NCI-H1417 treated with DMSO at 0.1 percent for 48 hours (cell line): ENCODE measurements around the gene PAX8.
"Not testable (repeated sequence)": the region's sequence is repeated elsewhere in the genome, so short reads cannot be mapped to it uniquely, and the experiment has no call there.

ENCODE experiments used
- DNase-seq: peaks from one replicate; lab custom pipeline; 2025; lab: John Stamatoyannopoulos, UW

The PAX8 gene

GRCh38 chr2:113278742-113279139, at the start of gene PAX8:
Gene PAX8 (minus strand): TSS chr2:113278921. CDS start chr2:113278394, 527 bp downstream.
- no peak for DNase-seq

GRCh38 chr2:113328043-113328442, 49.3 kb upstream of the PAX8 start:
- no peak for DNase-seq

DNA sequence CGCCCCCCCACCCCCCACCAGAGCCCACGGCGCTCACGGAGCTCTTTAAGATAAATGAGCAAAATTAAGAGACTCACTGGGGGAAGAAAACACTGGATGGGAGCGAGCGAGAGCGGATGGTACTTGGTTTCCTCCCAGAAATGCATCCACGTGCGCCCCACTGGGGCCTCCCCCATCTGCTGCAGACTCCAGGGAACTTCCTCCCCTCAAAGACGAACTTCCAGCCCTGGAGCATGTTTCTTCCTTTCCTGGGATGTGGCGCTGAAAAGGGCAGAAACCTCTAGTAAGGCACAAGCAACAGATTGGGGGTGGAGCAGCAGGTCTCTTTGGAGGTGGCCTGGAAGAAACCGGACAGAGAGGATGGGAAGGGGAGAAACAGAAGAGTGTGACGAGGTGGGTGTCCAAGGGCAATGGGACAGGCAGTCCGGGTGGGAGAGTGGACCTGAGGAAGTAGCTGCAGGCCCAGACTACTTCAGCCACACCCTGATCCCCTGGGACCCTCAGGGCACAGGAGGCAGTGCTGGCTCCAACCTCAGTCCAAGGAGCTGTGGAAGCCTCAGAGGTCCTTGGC, 46.5 kb upstream of the PAX8 start:
- DNase-seq: not testable (repeated sequence)

- DNase-seq: peak; percentile 56
Measured at GRCh38 chr2:113324684-113325160, 46.0 kb upstream of the PAX8 start.

- not testable (repeated sequence) for DNase-seq
Measured at GRCh38 chr2:113323129-113323528, 44.4 kb upstream of the PAX8 start.

- DNase-seq: not testable (repeated sequence)
Measured at GRCh38 chr2:113320106-113320505, 41.4 kb upstream of the PAX8 start.

DNA sequence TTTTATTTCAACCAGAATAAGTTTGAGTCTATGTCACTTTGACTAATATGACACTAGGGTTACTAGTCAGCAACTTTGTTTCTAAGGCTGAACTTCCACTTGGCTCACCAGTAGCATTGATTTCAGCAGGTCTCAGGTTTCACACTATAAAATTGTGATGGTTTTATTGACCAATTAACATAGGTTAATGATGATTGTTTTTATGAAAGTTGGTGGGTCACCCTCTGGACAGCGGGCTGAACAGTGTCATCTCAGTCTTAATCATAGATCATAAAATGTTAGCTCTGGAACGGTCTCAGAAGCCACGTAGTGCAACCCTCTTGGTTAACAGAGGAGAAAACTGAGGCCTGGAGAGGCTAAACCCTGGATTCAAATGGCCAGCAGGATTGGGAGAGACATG, 40.2 kb upstream of the PAX8 start:
- DNase-seq: not testable (repeated sequence)

DNA sequence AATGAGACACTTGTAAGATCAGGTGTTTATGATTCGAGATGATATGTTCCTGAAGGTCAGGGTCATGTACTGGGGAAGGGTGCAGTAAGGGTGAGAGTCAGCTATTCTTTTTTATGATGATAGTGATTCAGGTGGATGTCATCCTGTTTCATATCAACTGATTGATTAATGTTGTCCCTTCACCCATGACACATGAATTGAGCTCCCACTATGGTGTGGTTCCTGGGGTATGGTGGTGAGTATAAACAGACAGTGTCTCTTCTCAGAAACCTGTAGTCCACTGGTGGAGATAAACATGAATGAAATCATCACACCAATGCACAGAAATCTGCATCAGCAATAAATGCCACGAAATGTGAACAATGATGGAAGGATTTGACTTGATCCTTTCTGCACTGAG, 37.4 kb upstream of the PAX8 start:
- DNase-seq: no peak

DNA sequence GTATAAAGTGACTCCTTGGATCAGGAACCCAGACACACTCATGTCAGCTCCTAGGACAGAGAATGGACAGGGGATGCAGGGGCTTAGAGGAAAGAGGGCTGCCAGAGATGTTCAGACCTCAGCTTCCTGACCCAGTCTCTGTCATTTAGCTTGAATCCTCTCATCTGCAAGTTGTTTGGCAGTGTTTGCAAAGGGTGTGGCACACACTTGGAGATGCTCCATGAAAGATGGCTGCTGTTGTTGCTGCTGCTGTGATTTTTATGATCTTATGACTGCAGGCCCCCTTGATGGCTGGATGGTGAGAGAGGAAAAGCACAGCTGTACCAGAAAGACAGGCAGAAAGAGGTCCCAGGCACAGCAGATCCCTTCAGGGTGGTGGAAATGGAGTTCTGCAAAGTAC, 35.9 kb upstream of the PAX8 start:
- not testable (repeated sequence) for DNase-seq

DNA sequence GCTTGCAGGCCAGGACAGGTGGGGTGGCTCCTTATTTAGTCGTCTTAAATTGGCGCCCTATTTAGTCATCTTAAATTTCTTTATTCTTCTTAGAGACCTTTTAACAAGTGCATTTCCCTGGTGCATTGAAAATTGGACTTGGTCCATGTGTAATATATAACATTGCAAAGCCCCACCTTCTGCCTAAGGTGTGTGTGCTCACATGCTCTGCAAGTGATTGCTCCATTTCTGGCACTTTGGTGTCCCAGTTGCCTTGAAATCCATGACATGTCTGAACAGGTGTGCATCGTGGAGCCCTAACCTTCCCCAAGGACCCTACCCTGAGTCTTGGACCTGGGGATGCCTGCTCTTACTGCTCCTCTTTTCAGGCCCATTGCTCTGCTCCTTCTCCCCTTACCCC, 35.5 kb upstream of the PAX8 start:
- DNase-seq: not testable (repeated sequence)

- not testable (repeated sequence) for DNase-seq
Measured at GRCh38 chr2:113311781-113312180, 33.1 kb upstream of the PAX8 start.

DNA sequence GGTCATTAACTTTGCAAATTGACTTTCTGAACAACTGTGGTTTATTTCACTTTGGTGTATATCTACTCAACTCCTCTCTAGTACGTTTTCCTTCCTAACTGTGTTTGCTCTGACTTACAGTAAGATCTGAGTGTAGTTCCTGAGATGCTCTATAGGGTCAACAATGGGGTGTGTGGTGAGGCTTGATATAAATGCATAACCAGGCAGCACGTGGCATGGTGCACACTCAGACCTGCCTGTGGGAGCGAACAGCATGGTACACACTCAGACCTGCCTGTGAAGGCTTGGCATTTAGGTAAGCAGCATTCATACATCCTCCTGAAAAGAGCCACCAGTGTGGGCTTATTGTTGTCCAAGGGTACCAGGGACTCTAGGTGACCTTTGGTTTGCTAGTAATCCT, 32.5 kb upstream of the PAX8 start:
- DNase-seq: not testable (repeated sequence)

- no peak for DNase-seq
Measured at GRCh38 chr2:113309655-113310387, 31.1 kb upstream of the PAX8 start.

GRCh38 chr2:113308784-113309183, 30.1 kb upstream of the PAX8 start:
- DNase-seq: not testable (repeated sequence)

- DNase-seq: not testable (repeated sequence)
Measured at GRCh38 chr2:113306207-113306606, 27.5 kb upstream of the PAX8 start.

DNA sequence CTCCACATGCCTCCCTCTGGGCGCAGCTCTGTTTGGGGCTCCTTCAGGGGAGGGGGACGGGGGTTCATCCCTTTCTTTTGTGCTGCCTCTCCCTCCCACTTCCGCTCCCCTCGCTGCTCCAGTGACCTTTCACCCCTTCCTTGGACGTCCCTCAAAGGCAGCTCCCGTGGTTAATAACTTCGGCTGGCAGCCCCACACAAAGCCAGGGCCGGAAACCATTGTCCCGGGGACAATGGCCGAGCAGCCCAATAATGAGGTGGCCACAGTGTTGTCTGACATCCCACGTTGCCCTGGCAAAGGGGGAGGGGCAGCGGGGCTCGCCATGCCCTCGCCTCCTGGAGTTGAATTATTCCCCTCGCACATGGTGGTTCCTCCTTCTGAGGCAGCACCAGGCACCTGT, 27.0 kb upstream of the PAX8 start:
- DNase-seq: not testable (repeated sequence)

DNA sequence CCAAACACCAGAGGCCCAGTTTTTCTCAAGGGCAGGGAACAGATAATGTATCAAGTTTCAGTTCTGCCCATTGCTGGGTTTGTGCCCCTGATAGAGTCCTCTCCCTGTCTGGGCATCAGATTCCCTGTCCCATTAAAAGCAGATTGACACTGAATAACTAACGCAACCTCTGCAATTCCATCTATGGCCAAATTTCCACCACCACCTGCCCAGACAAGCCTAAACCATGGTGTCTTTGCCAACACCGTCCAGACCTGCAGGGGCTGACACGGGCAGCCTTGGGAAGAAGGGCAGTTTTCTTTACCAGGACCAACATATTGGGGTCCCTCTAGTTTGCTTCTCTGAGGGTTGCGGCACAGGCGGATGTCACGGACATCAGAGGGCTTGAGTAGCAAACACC, 26.4 kb upstream of the PAX8 start:
- DNase-seq: no peak

DNA sequence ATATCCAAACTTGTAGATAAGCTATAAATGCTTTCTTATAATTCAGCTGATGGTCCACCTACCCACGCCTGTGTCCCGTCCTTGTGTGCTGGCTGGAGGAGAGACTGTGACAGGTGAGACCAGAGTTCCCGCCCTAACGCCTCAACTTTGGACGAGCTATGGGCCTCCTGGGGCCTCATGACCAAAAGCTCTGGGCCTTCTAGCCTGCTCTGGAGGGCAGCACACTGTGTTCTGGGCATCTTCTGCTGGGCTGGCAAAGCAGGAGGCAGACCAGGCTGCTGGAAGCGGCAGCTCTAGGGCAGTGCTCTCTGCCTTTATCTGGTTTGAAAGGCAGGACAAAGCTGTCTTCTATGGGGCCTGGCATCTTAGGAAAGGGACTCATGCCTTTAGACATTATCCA, 26.0 kb upstream of the PAX8 start:
- DNase-seq: no peak

DNA sequence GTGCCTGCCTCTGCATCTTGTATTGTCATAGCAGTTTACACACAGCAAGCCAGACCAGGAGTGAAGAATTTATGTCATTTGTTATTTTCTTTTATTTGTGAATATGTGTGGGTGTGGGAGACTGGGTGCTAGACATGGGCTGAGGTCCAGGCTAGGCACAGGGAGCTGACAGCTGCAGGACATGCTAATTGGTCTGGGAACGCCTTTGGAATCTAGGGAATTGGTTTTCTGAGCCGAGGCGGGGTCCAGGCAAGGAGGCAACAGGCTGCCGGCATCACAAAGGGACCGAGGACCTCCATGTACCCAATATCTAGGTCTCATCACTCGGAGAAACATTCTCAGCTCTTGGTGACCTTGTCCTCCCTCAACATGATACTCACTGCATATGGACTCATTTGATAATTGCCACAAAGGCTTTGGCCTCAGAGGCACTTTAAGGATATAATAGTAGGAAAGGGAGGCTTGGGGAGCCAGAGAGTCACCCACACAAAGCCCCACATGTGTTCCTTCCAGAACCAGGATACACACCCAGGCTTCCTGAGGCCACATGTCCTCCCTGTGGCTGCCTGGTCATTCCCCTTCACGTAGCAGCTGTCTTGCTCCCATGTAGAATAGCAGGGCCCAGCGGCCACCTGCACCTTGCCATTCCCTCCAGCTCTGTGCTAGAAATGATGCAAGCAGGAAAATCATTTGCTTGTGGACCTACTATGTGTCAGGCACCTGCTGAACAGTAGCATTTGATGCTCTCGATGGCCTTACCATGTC, 23.7 kb upstream of the PAX8 start:
- DNase-seq: not testable (repeated sequence)

DNA sequence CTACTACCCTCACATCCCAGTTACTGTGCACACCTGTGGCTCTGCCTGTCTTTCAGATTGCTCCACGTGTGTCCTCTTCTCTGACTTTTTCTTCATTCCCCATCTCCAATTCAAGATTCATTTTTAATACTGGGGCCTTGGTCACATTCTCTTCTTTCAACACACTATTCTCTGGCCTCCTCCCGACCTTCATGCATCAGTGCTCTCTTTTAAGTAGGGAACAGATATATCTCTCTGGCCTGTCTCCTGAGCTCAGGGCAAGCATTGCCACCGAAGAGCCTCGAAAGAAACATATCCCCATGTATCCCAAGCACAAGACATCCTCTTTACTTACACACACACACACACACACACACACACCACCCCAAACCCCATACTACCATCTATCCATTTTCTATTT, 21.6 kb upstream of the PAX8 start:
- no peak for DNase-seq

- no peak for DNase-seq
Measured at GRCh38 chr2:113298176-113298575, 19.5 kb upstream of the PAX8 start.

GRCh38 chr2:113297590-113297989, 18.9 kb upstream of the PAX8 start:
- not testable (repeated sequence) for DNase-seq

DNA sequence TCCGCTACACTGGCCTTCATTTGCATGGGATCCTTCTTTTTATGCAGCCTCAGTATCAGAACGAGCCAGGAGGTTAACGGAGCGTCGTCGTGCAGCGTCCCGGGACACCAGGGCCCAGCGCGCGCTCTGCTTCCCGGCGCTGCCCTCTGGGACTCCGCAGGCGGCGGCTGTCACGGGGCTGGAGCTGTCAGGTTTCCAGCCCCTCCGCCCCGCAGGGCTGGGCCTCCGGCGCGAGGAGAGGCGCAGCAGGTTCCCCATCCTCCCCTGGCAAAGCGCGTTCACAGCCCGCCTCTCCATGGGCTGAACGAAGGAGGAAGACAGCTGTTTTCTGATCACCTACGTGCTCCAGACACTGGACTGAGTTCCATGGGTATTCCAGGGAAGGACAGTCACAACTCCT, 12.5 kb upstream of the PAX8 start:
- no peak for DNase-seq
